Activated CD8-positive, alpha-beta memory T cell treated with anti-CD3 and anti-CD28 coated beads for 4 hours (primary cell): ENCODE results near the gene BCL11A.

Source experiments
- DNase-seq, 2 donors: peaks; one replicate each; pipeline ENCODE4 v3.0.0-alpha.2; 2020; ENCODE audit warnings: low read depth in 2 of 2

Gene BCL11A

DNA sequence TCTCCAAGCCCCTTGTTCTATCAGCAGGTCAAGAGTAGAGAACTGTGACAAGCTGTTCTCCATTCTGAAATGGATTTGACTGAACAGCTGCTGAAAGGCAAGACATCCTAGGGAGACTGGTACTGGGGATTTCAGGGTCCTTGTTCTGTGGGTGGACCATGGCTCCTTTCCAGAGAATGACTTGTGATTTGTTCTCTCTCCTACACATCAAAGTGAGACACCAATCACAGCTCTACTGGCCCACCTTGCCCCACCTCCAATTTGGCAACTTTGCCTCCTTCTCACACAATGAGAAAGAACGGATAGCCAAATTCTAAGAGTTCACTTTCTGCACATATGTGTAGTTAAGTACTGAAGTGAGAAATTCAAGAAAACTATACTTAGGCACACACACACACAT lies 67.4 kb downstream of the BCL11A start:
- DNase-seq: no peak

DNA sequence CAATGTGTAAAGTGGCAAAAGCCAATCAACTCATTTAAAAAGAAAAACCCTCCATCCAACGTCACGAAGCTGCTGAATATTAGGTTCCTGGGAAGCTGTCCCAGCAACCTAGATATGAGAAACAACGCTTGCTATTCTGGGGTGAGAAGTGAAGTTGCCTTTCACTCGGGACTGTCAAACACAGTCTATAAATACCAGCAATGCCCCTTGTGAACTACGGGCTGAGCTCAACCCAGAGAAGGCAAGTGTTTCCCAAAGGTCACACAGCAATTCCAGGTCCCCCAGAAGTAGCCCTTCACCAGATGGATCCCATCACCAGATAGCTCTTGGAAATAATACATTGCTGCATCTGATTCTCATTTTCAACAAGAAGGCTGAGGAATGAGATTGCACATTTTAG lies 67.9 kb downstream of the BCL11A start:
- DNase-seq: no peak

DNA sequence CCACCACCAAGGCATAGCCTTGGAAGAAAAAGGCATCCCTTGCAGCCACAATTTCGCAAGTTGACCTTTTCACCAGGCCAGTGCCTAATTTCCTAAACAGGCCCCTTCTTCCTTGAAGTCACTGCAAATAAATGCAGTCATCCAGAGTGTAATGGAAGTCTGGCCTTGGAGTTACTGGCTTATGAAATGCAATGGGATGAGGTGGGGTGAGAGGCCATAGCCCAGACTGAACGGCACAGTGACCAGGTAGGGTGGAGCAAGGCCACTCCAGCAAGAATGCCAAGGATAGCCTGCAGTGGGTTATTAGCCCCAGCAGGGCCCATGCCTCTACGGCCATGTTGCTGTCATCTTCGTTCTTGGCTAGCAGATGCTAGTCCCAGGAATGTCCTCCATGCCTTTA lies 68.4 kb downstream of the BCL11A start:
- no peak for DNase-seq

DNA sequence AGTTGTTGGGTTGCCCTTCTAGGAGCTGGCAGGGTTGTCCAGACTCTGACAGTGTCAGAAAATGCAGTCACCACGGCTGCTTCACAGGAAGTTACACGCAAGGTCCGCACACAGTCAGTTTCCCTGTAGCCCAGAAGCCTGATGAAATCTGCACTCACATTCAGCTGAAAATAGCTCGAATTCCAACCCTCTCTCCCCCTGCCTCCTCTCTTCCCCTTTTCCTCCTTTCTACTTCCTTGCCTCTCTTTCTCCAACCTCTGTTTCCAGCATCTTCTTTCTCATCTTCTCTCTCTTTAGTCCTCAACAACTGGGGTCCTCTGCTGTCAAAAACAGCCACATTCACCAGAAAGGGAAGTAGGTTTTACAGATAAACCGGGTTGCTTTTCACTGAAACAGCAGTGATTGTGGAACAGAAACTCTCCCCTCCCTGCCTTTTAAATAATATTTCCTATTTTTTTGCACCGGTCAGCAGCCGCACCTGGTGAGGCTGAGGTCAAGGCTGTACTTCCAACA lies 69.3 kb downstream of the BCL11A start:
- no peak for DNase-seq

DNA sequence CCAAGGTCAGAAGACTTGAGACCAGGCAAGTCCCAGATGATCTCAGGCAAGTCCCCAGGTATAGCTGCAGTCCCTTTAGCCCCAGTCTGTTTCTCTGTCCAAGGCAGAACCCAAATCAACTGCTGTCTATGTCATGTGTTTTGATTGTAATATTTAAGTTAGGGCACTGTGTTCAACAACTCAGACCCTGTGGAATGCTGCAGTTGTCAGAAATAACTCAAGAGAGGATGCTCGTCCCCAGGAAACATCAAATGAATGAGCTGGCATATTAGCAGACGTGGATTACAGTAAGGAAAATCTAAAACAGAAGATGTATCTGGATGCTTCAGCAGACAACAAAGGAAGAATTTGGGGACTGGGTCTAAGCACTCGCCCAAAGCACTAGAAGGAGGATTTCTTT lies 70.1 kb downstream of the BCL11A start:
- DNase-seq: no peak

DNA sequence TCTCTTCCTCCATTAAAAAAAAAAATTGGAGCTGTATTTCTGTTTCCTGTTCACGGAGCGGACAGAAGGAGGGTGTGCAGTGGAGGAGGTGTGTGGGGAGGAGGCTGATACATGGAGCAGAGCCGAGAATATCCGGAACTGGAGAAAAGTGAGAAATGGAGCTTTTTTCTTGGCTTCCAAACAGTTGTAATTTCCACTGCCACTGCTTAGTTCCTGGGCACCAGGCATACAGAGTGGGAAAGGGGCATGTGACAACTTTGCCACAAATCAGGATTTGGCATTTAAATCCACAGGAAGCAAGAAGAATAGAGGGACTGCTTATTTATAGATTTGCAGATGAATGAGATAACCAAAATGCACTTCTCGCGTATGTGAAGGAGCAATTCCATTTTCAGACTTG lies 71.2 kb downstream of the BCL11A start:
- DNase-seq: no peak

DNA sequence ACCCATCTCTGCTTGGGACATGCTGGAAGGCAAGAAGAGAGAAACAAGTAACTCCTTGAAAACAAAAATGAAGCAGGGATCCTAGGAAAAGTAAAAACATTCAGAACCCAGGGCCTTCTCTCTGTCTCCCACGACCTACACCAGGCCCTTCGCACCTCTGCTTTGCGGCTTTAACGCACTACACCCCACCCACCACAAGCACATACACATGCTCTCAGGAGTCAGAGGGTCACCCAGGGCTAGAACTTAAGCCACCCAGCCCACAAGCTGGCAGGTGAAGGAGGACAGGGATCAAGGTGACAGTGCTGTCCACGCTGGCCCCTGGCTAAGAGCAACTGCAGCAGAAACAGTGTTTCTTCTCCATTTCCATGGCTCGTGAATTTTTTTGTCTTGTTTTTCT lies 72.2 kb downstream of the BCL11A start:
- DNase-seq: no peak

DNA sequence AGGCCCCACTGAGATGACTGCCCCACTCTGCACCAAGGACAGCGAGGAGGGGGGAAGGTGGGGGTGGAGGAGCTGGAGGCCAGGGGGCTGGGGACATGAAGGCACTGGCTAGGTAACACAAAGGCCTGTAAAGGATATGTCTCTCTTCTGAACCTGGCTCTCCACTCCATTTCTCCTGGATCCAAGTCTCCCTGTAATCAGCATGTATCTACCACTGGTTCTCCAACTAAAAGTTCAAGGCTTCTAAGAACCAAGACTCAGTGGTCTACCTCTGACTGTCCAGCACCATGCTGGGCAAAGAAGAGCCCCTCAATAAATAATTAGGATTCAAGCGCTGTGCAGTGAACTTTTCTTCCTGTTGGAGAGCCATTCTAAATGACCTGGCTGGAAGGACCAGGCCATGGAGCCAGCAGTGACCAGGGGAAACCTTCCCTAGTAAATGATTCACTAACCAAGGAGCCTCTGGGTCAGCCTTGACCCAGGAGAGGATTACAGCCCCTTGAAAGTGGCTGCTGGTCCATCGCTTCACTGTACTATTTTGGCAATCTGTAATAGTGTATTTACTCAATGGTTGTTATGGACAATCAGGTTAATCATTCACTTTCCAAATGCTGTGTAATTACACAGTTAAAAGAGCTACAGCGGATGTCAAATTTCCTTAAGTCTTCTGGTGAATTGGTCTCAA lies 73.2 kb downstream of the BCL11A start:
- DNase-seq: no peak

DNA sequence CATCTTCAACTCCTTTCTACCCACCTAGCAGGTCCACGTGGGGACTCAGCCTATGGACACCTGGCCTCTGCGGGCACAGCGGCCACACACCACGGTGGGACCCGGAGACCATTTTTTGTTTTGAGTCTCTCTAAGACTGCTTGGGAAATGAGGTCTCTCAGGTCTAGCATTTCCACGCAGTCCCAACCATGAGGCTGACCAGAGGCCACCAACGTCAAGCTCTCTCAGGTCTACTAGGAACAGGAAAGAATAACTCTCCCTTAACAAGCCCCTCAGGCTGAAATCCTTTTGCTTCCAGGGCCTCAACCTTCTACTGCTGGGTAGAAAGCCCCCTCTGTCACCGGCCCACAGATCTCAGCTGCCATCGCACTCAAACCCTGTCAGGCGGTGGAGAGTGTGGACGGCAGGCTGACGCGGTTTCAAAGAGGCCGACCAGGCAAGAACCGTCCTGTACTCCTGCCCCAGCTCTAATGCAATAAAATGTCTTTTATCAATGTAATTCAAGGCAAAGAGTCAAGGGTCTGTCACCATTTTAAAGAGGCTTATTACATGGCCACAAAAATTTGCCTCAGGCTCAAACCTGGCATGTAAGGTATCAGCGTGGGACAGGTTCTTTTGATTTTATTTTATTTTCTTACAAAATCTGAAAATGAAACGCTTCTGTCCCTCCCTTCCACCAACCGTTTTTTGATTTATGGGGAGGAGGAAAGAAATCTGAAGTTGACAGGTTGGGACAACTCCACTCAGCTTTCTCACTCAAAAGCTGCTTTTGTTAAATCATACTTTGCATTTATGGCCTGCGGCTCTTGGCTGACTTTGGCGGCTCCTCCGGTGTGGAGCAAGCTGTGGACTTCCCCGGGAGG lies 74.0 kb downstream of the BCL11A start:
- DNase-seq: no peak

DNA sequence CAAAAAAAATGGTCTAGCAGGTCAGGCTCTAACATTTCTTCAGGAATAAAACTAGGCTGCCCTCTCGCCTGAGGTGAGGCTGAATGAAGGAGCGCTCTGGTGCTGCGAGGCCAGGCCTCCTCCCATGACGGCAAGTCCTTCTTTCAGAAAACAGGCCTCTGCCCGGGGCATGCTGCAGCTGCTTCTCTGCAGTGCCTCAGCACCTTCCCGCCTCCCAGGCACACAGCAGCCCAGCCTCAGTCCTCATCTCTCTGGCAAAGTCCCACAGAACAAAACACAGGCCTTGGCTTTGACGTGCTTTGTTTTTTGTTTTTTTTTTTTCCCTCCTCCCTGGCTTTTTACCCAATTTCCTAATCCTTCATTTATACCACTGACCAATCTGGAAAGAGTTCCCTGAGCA lies 74.8 kb downstream of the BCL11A start:
- DNase-seq: no peak

DNA sequence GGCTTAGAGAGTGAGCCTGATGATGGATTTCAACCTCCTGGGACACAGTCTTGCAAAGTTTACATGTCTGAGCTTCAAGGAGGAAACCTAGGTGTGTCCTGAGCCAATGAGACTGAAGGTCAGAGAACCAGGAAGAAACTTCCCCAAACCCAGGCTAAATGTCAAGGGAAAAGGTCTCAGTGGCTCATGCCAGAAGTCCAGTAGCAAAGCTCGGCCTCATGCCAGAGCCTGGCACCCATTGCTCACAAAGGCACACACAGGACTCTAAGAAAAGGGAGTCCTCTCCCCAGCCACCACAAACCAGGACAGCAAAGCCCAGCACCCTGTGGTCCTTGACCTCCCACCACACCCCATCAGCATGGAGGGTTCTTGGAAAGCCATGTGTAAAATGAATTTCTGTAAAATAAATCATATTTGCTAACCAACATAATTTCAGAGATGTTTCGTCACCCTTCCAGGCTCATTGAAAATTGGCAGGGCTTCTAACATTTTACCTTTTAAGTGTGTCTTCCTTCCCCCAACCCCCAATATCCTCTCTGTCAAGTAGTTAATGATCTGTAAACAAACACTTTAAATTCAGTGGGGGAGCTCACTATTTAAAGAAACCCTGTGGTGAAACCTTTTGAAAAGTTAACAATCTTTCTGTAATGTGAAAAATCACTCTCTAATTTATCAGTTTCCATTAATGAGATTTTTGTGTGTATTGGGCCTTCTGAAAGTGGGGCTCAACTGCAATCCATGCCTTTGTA lies 77.1 kb downstream of the BCL11A start:
- DNase-seq: no peak

DNA sequence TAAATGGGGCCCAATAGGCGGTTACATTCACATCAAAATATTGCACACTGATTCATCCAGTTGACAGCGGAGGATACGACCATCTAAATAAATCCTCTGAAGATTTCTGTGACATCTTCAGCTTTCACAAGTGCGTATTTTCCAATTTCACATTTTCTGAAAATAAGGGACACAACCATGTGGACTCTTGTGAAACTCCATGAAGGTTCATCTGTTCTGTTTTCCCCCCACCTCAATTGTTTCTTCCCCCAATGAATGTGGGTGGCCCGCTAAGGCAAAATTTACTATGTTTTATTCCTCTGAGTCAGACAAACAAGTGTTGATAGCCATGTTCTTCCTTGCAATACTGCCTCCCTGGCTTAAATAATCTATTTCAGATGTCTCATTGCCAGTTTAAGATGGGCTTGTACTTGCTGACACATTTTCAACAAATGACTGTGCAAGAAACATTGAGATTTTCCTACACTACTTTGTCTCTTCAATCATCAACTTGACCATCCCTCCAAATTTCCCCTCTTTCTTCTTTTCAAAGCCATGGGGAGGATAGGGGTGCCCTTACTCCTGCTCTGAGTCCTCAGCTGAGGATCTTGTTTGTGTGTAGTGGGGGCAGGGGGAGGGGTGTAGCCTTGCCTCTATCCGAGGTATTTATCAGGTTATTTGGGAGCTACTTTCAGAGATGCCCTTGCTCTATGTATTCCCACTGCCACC lies 78.2 kb downstream of the BCL11A start:
- no peak for DNase-seq

DNA sequence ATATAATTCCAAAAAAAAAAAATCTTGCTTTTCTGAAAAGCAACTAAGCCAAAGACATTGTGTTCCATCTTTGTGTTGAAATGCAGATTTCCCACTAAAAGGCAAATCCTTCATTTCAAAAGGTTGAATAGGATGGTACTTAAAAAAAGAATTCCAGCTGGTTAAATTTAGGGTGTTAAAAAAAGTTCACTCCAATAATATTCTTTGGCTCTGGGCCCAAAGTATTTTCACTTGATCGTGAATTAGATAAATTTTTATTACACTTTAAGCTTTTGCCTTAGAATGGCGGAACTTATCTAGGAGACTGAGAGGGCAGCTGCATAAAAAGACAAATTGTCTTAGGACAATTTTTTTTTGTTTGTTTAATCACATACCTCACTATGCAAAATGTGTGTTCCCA lies 79.2 kb downstream of the BCL11A start:
- no peak for DNase-seq

DNA sequence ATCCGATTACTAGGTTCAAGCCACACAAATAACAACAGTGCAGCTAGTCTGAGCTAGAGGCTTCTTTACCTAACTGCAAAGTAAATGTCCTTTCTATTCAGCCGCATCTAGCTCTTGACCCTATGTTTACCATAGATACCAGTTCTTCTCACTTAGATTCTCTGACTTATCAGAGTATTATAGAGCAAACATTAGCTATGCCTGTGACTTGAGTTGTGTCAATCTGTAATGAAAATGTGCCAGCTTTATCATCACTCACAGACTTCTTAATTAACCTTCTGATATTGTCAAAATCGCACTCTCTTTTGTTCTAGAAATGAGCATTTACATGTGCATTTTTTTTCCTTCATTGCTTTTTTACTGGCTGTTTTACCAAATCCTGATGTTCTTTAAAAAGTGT lies 79.9 kb downstream of the BCL11A start:
- DNase-seq: no peak

DNA sequence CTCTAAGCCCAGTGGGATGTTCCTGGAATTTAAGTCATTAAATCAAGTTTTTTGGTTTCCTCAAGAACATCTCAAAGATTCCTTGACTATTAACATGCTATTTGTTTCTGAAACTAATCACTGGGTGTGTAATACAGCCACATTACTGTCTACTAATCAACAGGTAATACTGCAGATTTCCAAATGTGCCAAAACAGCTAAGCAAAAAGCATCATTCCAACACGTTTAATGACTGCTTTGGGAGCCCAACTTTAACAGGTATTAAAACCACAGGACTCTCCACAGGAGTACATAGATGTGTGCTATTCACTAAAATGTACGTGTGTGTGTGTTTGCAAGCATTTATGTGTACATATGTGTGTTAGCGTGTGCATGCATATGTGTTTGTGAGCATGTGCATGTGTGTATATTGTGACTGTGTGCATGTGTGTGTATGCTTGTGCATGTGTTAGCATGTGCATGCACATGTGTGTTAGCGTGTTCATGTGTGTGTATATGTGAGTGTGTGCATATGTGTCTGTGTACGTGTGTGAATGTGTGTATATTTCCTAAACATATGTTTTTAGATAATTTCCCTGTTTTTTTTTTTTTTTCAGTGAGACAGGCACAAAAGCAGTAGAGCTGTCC lies 80.7 kb downstream of the BCL11A start:
- no peak for DNase-seq

DNA sequence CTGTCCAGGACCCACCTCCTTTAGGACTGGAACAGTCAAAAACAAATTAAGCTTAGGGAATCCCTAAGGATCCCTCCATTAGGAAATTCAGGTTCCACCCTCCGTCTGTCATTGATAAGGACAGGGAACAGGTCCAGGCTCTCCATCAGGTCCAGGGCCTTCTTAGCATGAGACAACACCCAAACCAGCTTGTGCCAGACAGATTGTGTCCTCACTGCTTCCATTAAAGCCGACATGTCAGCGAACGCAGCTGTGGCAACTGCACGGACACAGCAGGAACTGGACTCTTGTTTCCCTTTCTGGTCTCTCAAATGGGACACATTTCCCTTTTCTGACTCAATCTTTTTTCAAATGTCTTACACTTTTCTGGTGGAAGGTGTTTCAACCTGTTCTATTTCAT lies 81.4 kb downstream of the BCL11A start:
- no peak for DNase-seq

DNA sequence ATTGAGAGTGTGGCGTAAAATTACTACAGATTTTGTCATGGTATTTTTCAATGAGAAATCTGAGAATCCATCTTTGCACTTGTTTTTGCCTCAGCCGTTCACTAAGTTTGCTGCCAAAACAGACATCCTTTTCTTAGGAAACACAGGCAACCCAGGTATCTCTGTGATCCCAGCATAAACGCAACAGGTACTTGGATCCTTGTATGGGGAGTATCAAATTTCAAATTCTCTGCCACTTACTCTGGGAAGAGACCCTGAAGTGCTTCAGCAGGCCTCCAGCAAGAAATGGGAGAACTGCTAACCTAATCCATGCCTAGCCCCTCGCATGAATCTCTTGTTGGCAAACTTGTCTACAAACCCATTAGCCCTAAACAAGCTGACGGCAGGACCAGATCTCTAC lies 83.1 kb downstream of the BCL11A start:
- DNase-seq: no peak

DNA sequence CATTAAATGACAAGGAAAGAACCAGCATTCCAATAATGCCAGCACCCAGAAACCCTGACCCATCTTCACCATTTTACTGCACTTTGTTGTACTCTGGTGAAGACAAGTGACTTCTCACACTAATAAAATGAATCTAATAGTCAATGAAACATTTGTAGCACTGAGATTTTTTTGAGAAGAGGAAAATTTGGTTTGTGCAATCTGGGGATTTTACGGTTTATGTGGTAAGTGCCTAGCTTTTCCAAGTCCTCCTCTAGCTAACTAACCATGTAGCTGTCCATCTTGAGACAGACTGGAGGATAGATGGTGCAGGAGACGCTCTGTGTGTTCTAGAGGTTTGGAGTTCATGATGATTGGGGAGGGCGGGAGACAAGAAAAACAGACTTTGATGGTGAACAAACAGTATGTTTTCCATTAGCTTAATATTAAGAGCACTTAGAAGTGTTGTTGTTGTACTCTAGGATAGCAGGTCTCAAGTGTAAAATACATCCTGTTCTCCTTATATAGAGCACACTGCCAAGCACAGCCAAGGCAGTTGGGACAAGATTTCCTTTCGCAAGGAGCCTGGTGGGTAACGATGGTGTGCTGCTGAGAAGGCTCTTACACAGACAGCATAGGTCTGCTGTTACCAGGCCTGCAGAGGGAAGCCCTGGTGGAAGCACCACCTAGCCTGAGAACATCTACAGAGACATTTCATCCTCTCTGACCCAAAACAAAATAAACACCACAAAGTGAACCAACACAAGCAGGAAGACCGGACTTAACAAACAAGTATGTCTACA lies 83.7 kb downstream of the BCL11A start:
- DNase-seq: no peak

DNA sequence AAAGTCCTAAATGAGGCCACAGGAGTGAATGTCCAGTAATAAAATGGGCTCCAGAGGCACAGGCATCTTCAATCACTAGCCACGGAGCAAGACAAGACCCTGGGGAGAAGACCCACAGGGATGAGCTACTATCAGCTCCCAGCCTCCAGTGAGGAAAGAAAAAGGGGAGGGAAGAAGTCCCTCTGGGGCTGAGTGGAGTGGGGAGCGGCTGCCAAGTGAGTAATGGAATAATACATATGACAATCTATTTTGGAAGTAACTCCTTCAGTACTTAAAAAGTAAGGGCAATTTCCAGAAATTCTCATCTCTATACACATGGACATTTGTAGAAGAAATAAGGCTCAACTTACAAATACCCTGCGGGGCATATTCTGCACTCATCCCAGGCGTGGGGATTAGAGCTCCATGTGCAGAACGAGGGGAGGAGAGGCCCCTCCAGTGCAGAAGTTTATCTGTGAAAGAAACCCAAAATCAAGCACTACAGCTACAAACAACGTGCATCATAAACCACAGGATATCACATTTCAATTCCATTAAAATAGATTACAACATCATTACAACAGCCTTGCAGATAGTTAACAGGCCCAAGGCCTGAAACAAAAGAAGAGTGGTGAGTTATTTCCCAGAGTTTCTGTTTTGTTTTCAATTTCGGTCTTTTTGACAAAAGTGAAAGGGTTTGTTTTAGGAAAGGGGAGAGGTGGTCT lies 84.9 kb downstream of the BCL11A start:
- no peak for DNase-seq

DNA sequence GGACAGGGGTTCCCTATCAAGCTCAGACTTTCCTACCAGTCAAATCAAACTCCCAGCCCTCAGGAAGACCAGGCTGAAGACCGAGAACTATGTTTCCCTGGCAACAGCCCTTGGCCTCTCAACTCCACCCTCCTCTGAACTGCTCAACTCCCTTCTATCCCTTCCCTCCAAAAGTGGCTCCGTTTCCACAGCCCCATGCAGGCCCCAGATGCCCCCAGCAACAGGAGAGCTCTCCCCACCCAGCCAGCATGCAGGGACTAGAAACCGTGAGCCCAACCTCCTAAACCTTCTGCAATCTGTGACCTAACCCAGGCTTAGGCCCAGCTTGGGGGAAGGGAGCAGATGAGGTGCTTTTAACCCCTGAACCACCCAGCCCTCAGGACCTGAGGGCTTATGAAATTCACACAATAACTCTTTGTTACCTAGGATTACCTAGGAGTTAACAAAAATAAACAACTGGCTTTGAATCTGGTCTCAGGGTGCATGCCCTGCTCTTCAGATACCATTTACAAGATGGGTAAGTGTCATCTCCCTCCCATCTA lies 87.2 kb downstream of the BCL11A start:
- no peak for DNase-seq
